Stimulated activated CD4-positive, alpha-beta T cell treated with anti-CD3 and anti-CD28 coated beads, Interleukin-4, amount 100 ng/mL, for 1 hour (primary cell): Measurements from ENCODE around the gene PM20D1.

ENCODE experiments used
- DNase-seq: peaks from one replicate; pipeline ENCODE4 v3.0.0-alpha.2; 2020

PM20D1 gene

GRCh38 chr1:205803986-205804385 lies 45.9 kb downstream of the PM20D1 start:
- DNase-seq: no peak

- no peak for DNase-seq
These were observed 47.9 kb downstream of the PM20D1 start for GRCh38 chr1:205802060-205802459.

GRCh38 chr1:205800981-205801703 lies 48.8 kb downstream of the PM20D1 start:
- DNase-seq: no peak

- DNase-seq: no peak
These were observed 49.5 kb downstream of the PM20D1 start for GRCh38 chr1:205800427-205800826.

DNA sequence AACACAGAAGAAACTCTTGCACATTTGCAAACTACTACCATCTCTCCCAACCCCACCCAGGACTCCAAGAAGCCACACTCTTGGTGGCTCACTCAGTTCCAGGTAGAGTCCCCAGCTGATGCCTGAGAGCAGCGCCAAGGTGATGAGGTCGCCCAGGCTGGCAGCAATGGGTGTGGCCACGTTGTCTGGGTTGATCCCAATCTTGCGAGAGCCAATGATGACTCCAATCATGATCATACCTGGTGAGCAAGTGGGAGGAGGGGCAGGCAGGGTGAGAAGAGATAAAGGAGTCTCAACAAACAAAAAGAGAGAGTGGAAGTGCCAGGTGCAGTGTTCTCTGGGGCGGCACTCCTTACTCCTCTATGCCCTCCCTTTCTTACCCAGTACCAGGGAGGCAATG lies 51.4 kb downstream of the PM20D1 start:
- DNase-seq: no peak

DNA sequence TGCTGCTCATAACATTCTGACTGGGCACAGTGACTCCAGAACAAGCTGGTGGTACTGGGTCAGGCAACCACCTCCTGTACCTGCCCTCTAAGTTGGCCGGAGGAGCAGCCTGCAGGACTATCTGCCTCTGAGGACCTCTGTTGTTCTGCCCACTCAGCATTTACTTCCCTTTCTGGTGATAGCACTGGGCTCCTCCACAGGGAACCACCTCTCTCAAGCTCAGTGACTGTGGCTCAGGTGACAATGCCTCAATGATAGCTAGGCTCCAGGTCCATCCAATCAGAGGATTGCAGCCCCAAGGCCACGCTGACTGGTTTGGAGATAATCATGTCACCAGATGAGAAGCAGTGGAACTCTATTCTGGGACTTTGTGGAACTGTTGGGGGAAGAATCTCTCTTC lies 52.8 kb downstream of the PM20D1 start:
- DNase-seq: no peak

DNA sequence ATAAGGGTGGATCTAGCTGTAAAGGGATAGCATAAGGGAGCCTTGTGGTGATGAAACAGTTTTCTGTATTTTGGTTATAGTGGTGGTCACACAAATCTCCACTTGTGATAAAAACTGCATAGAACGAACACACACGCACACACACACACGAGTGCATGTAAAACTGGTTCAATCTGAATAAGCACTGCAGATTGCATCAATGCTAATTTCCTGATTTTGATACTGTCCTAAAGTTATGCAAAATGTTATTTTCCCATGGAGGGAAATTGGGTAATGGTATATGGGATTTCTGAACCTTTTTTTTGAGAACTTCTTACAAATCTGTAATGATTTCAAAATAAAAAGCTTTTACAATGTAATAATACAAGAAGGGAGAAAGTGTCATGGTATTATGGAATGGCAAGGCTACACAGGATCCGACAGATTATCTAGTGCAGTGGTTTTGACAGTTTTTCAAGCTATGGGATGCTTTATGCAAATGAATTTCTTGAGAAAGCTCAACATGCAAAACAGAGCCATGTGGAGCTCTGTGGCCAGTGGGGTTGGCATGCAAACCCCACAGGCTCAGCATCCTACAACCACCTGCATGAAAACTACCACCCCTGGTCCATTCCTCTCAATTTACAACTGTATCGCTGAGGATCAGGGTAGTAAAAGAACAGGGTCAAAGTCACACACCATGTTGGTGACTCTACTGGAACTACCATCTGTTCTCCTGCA lies 55.8 kb downstream of the PM20D1 start:
- no peak for DNase-seq

DNA sequence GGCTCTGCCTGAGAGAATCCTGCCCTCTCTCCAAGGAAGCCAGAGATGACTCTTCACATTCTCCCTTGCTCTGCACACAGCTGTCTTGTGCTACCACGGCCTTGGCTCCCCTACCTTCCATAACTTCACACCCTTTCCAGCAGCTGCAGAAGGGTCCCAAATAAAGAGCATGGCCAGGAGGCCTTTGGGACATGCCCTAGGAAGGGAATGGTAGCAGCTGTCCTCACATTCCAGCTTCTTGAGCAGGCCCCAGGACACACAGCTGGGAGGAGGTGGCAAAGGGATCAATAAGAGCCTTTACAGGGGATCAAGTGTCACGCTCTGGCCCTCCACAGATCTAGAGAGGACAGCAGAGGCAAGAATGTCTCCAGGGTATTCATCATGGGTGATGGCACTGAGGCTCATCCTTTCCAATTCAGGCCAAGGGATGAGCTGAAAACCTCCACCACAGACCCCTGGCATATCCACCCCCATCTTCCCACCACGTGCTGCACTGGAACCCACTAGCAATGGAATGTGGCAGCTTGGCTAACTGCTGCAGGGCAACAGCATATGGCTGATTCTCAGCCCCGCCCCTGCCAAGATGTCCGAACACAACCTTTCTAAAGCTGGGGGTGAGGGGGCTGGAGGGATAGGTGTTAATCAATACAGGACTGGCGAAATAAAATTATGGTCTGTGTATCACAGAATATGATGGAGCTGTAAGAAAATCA lies 56.8 kb downstream of the PM20D1 start:
- DNase-seq: no peak

DNA sequence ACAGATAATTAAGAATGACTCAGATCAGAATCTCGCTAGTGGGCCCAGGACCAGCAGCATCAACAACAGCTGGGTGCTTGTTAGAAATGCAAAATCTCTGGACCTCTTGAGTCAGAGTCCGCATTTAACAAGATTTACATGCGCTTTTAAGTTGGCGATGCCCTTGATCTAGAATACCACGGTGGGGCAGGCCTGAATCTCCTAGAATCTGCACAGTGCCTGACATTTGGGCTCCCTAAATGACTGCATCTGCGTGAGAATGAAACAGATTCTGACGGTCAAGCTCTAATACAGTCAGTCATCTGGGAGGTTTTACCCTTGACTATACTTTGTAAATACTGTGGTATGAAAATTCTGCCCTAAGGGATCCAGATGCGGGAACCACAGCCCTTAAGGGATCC lies 57.5 kb downstream of the PM20D1 start:
- DNase-seq: no peak

- peak; percentile 57 for DNase-seq
These were observed 58.3 kb downstream of the PM20D1 start for GRCh38 chr1:205791568-205792180.

DNA sequence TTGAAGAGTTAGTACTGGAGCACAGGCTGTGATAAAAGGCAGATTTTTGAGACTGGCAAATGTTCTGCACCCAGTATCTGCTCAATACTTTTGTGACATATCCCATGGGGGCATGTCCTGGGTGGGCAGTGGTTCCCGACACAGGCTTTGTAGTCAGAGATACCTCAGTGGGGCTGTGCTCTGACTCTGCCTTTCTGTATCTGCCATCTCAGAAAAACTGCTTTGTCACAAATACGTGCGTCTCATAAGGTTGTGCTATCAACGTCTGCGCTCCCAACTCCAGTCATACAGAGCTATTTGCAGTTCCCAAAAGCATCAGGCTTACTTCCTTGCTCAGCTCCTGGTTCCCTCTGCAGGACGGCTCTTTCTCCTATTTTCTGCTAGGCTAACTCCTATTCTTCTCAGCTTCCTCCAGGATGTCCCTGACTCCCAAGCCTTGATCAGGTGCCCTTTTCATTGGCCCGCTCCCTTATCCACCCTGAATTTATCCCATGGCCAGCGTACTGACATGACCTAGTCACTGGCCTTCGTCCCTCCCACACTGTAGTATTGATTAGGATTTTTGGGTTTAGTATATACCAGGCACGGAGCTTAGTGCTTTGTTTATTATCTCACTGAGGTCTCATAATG lies 62.5 kb downstream of the PM20D1 start:
- DNase-seq: no peak

GRCh38 chr1:205786601-205787000 lies 63.3 kb downstream of the PM20D1 start:
- DNase-seq: no peak

GRCh38 chr1:205785446-205785845 lies 64.5 kb downstream of the PM20D1 start:
- no peak for DNase-seq

DNA sequence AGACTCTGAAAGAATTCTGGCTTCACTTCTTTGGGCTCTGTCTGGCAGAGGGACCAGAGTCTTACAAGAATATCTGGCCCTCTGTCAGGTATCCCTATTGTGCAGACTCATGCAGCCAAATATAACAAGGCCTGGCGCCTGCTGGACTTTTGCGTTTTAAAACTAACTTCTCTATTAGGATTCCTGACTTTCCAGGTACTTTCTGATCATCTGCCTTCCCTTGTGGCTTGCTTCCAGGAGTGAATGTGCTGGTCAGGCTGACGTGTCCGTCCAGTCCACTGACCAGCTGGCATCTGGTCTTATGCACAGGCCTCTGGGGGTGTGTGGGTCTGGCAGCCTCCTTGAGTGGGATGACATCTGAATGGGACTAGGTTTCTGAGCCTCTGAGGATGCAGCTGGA lies 66.0 kb downstream of the PM20D1 start:
- DNase-seq: no peak

- DNase-seq: no peak
These were observed 66.5 kb downstream of the PM20D1 start for GRCh38 chr1:205783433-205783795.

- DNase-seq: no peak
These were observed 67.1 kb downstream of the PM20D1 start for GRCh38 chr1:205782627-205783432.

DNA sequence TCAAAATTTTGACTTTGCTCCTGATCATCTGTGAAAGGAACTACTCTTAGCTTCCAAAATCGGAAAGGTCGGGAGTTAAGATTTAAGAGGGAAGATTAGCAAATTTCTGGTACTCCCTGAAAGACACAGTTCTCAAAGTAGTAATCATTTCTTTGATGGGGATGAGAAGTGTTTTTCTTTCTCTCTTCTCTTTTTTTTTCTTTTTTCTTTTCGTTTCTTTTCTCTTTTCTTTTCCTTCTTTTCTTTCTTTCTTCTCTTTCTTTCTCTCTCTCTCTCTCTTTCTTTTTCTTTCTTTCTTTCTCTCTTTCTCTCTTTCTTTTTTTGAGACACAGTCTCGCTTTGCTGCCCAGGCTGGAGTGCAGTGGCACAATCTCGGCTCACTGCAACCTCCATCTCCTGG lies 69.6 kb downstream of the PM20D1 start:
- no peak for DNase-seq
